ENCODE results near the gene PSMB7.

- TF ChIP-seq CTCF (conservative IDR thresholded peaks at IDR 0.05) (no peak), ZFX (IDR thresholded peaks at IDR 0.05) (no peak)
Measured at GRCh38 chr9:124454791-124455443, 39.7 kb upstream of the PSMB7 start.
